Measurements from ENCODE around the gene CELSR1.

The CELSR1 gene

DNA sequence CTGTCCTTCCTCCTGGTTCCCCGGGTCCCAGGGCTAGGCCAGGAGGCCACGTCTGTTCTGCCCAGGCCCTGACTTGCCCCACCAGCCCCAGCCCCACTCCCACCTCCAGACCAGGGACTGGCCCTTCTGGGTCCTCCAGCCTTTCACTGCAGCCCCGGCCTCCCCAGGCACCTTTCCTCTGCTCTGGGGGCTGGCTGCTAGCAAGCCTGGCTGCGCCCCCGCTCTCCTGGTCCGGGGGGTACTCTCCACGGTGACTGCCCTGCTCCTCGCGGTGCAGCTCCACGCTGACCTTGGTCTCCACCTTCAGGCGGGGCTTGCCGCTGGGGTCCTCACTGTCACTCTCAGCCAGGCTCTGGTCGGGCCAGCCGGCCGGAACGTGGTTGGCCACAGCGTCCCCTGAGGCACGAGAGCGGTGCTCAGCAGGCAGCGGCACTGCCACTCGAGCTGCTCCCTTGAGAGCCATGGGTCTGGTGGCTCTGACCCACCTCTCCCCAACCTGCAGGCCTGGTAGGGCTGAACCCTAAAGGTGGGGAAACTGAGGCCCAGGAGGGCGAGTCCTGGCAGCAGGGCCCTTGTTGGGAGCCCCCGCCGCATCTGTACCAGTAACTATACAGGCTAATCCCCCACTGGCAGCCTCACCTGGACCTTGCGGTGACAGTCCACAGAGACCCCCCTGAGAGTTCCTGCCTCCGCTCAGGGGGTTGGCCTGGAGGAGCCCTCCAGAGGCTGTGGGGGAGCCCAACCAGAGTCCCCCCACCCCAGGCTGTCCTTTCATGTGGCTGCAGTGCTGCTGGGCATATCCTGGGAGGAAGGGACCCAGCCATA lies 172.9 kb downstream of the CELSR1 start:
- DNase-seq (ENCODE audit: low spot score) = no peak
- in situ Hi-C loops (cut with MboI; ENCODE audit: low pct_unique_long_range_greater_than_20kb, low sequenced_read_pairs, unreplicated experiment) = loop anchor here (5.0 kb wide), 1 partner anchor 168 kb away; no protein-coding TSS in a partner anchor
- TF ChIP-seq, protein P1, sequence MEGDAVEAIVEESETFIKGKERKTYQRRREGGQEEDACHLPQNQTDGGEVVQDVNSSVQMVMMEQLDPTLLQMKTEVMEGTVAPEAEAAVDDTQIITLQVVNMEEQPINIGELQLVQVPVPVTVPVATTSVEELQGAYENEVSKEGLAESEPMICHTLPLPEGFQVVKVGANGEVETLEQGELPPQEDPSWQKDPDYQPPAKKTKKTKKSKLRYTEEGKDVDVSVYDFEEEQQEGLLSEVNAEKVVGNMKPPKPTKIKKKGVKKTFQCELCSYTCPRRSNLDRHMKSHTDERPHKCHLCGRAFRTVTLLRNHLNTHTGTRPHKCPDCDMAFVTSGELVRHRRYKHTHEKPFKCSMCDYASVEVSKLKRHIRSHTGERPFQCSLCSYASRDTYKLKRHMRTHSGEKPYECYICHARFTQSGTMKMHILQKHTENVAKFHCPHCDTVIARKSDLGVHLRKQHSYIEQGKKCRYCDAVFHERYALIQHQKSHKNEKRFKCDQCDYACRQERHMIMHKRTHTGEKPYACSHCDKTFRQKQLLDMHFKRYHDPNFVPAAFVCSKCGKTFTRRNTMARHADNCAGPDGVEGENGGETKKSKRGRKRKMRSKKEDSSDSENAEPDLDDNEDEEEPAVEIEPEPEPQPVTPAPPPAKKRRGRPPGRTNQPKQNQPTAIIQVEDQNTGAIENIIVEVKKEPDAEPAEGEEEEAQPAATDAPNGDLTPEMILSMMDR (IDR thresholded peaks at IDR 0.05; ENCODE audit: extremely low read depth, insufficient read depth, missing control alignments) = no peak

DNA sequence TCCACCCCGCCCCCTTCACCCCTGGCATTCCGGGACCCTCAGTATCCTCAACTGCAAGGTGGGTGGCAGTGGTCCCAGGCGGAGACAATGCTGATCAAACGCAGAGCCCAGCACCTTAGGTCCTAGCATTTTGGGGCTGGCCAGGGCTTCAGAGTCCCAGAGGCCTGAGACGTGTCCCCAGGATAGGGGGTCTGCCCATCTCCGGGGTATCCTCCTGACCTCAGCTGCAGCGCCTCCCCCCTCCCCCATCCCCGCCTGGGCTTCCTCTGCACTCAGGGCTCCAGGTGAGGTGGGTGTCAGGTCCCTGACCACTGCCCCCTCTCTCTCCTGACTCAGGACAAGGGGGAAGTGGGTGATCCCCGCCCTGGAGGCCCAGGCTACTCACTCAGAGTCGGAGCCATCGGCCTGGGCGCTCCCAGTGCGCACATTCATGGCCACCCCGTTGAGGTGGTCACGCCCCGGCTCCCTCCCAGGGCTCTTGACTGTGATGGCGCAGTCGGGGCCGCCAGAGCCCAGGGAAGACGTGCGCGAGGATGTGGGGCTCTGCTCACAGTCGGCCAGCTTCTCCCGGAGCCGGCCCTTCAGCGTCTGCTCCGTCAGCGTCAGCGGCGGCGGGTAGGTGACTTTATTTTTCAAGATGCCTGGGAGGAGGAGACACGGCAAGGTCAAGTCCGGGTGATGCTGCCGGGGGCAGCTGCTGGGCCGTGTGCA lies 173.7 kb downstream of the CELSR1 start:
- TF ChIP-seq, protein P1 (IDR thresholded peaks at IDR 0.05; ENCODE audit: extremely low read depth, insufficient read depth, missing control alignments) = no peak
- no peak for DNase-seq (ENCODE audit: low spot score)
- in situ Hi-C loops (cut with MboI; ENCODE audit: low pct_unique_long_range_greater_than_20kb, low sequenced_read_pairs, unreplicated experiment) = no loop called here

DNA sequence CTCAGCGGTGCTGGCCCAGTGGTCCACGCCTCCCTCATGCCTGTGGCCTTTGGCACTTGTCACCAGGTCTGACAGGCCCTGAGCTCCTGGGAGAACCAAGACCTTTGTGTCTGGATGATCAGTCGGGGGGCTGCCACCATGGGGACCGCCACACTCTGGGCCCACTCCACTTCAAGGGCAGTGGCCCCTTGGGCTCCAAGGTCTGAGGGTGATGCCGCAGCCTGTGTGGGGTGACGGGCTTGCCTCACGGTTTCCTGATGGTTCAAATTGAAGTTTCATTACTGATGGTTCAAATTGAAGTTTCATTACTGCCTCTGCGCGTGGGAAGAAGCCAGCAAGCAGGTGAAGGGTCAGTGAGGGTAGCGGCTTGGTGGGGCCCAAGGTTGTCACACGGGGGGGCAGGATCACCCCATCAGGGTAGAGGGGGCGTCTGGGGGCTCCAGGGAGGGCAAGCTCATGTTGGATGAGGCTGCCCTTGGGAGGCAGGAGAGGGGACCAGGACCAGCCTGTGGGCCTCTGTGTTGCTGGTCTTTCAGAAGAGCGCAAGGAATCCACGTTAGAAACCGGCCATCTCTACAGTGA lies 174.4 kb downstream of the CELSR1 start:
- DNase-seq (ENCODE audit: low spot score) = no peak
- TF ChIP-seq, protein P1 (IDR thresholded peaks at IDR 0.05; ENCODE audit: extremely low read depth, insufficient read depth, missing control alignments) = no peak
- in situ Hi-C loops (cut with MboI; ENCODE audit: low pct_unique_long_range_greater_than_20kb, low sequenced_read_pairs, unreplicated experiment) = no loop called here

DNA sequence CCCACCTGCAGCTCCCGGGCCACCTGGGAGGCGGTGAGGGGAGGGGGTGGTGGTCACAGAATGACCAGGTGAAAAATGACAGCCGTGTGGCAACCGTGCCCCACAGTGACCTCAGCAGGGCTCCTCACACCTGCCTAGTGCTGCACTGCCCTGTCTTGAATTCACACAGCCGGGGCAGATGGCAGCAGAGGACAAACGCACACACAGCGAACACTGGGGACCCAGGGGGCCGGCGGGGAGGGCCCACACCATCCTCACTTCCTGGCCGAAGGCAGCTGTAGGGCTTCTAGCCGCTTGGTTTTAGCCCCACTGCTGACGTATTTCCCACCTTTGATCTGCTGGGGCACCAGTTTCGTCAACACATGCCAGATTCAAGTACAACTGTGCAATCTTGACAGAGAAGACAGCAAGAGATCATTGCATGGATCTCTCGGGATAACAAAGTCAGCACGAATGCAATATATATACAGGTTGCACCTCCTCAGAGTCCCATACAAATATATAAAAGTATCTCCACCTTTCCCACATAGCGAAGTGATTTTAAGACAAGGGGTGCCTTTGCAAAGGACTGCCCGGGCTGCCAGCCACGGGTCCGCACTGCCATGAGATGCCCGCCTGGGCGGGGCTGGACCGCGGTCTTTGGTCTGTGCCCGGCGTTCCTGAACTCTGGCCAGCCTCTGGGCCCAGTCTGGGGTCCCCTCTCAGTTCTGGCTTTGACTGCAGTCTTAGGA lies 175.1 kb downstream of the CELSR1 start:
- in situ Hi-C loops (cut with MboI; ENCODE audit: low pct_unique_long_range_greater_than_20kb, low sequenced_read_pairs, unreplicated experiment) = no loop called here
- DNase-seq (ENCODE audit: low spot score) = no peak
- TF ChIP-seq, protein P1 (IDR thresholded peaks at IDR 0.05; ENCODE audit: extremely low read depth, insufficient read depth, missing control alignments) = no peak

DNA sequence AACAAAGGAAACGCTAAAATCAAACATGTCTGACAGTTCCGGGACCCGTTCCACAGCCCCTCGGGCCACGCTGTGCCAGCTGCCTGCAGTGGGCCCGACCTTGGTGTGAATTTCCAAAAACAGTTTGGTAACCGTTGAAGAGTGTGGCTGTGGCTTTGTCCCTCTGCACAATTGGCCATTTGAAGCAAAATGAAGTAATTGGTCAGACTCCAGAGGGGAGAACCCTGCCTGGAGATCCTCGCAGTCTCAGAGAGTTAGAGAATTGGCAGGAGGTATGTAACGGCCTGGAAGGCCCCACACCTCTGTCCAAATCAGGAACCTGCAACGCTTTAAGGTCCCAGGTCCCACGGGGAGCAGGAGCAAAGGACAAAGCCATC lies 175.6 kb downstream of the CELSR1 start:
- DNase-seq (ENCODE audit: low spot score) = no peak
- TF ChIP-seq, protein P1 (IDR thresholded peaks at IDR 0.05; ENCODE audit: extremely low read depth, insufficient read depth, missing control alignments) = no peak
- in situ Hi-C loops (cut with MboI; ENCODE audit: low pct_unique_long_range_greater_than_20kb, low sequenced_read_pairs, unreplicated experiment) = no loop called here

DNA sequence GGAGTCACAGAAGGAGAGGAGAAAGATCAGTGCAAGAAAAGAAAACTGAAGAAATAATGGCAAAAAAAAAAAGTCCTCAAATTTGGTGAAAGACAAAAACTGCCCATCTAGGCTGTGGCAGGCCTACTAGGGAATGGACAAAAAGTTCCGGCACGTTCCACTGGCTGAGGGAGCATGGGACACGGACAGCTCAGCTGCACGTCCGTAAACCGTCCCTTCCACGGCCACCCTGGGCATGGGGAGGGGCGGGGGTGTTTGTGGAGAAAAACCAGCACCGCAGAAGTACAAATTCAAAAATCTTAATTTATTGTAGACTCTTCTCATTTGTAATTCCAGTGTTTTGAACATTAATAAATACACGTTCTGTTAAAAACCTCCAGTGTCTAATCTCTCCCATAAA lies 176.5 kb downstream of the CELSR1 start:
- in situ Hi-C loops (cut with MboI; ENCODE audit: low pct_unique_long_range_greater_than_20kb, low sequenced_read_pairs, unreplicated experiment) = no loop called here
- no peak for DNase-seq (ENCODE audit: low spot score)
- TF ChIP-seq, protein P1 (IDR thresholded peaks at IDR 0.05; ENCODE audit: extremely low read depth, insufficient read depth, missing control alignments) = no peak

Data from GM13977 (cell line).